Activated CD8-positive, alpha-beta memory T cell treated with anti-CD3 and anti-CD28 coated beads, Interleukin-2, amount 50 U/mL, for 24 hours (primary cell): Measurements from ENCODE around the gene AGBL2.

ENCODE experiments used
- DNase-seq: peaks from one replicate; pipeline ENCODE4 v3.0.0-alpha.2; 2020; ENCODE audit errors: extremely low read depth

AGBL2 gene

DNA sequence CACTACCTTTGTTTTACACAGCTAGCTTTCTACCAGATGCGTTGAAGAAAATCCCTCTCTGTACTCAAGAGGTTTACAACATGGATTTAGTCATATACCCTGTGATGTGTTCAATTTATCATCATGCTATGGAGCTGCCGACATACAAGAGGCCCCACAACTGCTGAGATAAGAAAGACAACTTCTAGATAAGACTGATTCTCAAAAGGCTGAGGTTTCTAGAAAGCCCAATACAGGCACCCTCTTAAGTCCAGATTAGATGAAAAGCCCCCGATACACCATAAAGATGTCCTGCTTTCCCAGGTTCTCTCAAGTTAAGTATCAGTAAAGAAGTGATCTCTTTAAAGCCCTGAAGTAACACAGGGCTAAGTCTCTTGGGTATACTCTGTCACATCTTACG lies 87.1 kb downstream of the AGBL2 start:
- no peak for DNase-seq

DNA sequence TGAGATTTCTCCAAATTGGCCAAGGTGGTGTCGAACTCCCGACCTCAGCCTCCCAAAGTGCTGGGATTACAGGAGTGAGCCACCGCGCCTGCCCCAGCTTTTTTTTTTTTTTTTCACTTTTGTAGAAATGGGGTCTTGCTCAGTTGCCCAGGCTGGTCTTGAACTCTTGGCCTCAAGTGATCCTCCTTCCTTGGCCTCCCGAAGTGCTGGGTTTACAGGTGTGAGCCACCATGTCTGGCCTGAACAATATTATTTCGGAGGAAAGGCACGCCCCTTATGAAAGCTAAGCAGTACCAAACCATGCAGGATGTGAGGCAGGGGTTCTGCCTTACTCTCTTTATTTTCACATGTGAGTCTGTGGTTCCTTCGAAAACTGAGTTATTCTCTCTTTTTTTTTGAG lies 88.9 kb downstream of the AGBL2 start:
- no peak for DNase-seq

DNA sequence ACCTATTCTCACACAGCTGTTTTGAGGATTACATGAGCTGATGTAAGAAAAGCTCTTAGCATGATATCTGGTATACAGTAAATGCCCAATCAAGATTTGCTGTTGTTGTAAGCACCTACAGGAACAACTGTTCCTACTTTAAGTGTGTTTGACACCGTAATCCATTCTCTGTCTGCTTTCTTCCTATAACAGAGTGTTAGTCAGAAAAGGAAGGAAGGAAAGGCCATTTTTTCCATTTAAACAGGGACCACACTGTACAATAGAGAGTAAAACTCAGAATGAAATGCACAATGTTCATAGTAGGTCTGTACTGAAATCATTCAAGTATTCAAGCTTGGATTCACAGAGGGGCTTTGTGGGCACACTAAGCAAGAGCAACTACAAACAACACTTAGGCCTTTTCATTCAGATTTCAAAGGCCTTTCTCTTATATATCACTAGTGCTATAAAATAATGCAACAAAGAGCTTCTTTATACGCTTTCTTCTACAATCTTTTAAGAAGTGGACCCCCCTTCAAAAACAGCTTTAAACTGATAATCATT lies 94.3 kb downstream of the AGBL2 start:
- no peak for DNase-seq

DNA sequence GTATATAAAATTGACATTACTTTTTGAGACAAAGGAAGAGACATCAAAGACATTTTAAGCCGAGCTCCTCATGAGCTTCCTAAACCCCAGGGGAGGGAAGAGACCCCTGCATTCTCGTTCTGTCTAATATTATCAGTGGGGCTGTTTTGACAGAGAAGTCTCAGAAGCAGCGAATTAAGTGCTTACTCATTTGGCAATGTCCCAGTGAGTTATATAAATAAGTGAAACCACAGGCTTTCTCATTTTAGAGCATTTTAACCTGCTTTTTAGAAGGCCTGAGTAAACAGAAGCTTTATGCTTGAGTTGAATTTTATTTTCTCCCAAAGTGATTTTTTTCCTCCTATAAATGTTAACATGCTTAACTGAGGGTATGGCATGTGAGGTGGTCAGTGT lies 97.8 kb downstream of the AGBL2 start:
- DNase-seq = no peak

DNA sequence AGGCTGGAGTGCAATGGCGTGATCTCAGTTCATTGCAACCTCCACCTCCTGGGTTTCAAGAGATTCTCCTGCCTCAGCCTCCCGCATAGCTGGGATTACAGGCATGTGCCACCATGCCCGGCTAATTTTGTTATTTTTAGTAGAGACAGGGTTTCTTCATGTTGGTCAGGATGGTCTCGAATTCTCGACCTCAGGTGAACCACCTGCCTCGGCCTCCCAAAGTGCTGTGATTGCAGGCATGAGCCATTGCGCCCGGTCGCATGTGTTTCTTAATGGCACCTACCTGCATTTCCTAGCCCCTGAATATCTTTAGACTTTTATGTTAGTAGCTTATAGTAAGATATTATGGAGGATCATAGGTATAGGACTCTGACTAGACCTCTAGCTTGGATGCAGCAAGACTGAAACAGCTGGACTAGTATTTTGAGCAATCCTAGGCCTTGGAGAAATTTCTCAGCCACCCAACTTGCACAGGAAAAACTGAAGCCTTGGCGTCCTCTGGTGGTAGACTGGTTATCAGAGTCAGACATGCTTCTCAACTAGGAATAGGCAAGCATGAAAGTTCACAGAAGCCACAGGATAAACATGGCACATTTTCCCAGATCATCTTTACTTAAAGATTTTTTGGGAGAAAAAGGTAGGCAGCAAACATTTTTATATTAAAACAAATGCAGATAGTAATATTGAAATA lies 98.3 kb downstream of the AGBL2 start:
- DNase-seq = no peak

DNA sequence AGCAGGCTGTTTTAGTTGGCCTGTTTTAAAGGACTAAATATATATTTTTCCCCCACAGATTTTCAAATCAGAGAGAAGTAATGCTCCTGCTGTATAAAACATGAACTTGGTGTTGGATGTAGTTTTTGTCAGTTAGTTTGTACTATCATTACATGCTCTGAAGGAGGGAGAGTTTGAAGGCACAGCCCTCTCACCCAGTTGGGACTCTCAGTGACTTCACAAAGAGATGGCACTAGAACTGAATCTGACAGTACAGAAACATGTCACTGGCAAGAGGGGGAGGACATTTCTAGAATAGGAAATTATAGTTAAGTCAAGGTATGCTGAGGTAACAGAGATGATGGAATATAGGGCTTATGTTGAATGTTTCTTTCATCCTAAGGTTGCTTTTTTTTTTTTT lies 99.9 kb downstream of the AGBL2 start:
- DNase-seq = no peak

DNA sequence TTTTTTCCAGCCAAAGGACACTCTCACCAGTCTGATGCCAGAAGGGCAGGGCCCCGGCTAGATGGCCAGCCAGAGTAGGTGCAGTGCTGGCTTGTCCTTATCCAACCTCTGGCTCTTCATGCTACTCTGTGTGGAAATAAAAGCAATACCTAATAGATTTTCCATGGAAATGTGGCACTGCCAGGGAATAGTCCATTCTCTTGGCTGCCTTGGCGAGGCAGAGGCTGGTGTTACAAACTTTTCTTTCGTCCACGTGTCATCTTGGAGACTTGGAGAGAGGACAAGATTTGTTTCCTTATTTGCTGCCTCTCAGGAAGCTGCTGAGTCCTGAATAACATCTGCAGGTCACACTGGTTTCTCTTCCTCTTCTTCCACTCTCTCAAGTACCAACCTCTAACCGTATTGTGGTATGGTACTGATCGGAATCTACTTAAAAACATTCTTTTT lies 103.8 kb downstream of the AGBL2 start:
- no peak for DNase-seq

DNA sequence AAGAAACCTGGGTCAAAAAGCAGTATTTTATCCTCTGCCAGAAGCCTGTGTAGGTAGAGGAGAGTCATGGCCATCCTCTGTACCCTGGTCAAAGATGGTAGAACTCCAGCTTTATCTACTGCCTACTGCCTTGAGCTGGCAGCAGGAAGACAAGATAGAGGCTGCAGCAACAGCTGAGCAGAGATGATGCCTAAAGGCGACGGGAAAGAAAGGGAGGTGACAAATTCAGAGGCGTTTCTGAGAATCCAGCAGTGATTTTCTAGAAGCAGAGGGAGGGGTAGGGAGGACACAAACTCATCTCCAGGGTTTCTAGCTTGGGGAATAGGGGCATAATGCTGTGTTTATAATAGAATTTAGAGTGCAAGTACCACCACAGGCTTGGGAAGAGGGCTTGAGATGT lies 105.5 kb downstream of the AGBL2 start:
- no peak for DNase-seq
